ENCODE results near the gene ERFL. TPM values are rescaled to one million over a fixed set of nuclear protein-coding genes. Genes with fewer than 3 reads are reported as not detected.

Gene ERFL
- total and polyA plus RNA-seq, 2 of the 8 experiments (the other 6 are each of a cell fraction or from before 2014, with no cell fraction given), result 0.12 TPM; not detected in 1

GRCh38 chr19:41971363-41971762, 43.1 kb upstream of the ERFL start (continued):
- TF ChIP-seq JUN (IDR thresholded peaks at IDR 0.05; ENCODE audit: low read depth, low read length), result no peak
- no peak for TF ChIP-seq SP1 (IDR thresholded peaks at IDR 0.05; ENCODE audit: low read depth, low read length)
- TF ChIP-seq, protein P1, sequence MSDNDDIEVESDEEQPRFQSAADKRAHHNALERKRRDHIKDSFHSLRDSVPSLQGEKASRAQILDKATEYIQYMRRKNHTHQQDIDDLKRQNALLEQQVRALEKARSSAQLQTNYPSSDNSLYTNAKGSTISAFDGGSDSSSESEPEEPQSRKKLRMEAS (IDR thresholded peaks at IDR 0.05), result no peak
- no peak for TF ChIP-seq EP300 (IDR thresholded peaks at IDR 0.05; ENCODE audit: borderline replicate concordance in 1 of 2, low read depth in 2 of 2, low read length in 2 of 2)
- no peak for TF ChIP-seq NANOG (IDR thresholded peaks at IDR 0.05; ENCODE audit: insufficient read depth, low read depth, low read length, poor library complexity, severe bottlenecking)

All from H1 (cell line).